Measurements from ENCODE around the gene HSPA1L. TPM values are rescaled to one million over a fixed set of nuclear protein-coding genes. Genes with fewer than 3 reads are reported as not detected.

Gene HSPA1L
- total and polyA plus RNA-seq, 2 donors (not counting 1 experiment from before 2014, with no cell fraction given) = 0.74 to 3.1 TPM

DNA sequence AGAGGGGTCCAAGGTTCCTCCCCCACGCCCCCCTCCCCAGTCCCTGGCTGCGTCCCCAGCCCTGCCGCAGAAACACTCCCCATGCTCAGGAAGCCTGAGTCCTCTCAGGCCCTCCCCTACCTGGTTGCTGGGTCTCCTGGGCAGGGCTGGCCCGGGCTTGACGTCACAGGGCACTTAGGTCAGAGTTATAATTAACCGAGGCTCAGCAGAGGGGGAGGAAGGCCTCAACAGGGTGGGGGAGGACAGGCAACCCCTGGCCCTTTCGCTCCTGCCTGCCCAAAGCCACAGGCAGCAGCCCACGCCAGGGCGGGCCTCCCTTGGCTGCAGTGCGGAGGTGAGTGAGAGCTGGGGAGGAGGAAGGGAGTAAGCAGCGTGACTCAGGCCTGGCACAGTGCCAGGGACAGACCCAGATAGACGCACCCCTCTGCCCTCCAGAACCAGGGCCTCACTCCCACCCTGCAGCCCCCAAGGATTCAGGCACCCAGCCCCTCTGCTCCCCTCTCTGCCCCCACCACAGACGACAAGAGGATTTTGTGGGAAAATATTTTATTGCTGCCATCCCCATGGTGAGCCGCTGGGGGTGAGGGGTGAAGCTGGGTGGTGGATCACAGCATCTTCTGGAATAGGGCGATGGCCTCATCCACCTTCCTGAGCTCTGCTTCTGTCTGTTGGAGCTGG lies 38.0 kb downstream of the HSPA1L start, which contains the start of gene VWA7:
VWA7 (minus strand) TSS at position 340 of the 678 bp plus-strand sequence. CDS start 549 bp downstream, outside the sequence.
- TF ChIP-seq, protein P1, sequence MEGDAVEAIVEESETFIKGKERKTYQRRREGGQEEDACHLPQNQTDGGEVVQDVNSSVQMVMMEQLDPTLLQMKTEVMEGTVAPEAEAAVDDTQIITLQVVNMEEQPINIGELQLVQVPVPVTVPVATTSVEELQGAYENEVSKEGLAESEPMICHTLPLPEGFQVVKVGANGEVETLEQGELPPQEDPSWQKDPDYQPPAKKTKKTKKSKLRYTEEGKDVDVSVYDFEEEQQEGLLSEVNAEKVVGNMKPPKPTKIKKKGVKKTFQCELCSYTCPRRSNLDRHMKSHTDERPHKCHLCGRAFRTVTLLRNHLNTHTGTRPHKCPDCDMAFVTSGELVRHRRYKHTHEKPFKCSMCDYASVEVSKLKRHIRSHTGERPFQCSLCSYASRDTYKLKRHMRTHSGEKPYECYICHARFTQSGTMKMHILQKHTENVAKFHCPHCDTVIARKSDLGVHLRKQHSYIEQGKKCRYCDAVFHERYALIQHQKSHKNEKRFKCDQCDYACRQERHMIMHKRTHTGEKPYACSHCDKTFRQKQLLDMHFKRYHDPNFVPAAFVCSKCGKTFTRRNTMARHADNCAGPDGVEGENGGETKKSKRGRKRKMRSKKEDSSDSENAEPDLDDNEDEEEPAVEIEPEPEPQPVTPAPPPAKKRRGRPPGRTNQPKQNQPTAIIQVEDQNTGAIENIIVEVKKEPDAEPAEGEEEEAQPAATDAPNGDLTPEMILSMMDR (conservative IDR thresholded peaks at IDR 0.05 in 1 of 2, IDR thresholded peaks at IDR 0.05 in 1 of 2; ENCODE audit: low read depth in 1 of 2, low read length in 2 of 2) = no peak
- no peak for TF ChIP-seq EZH2 (IDR thresholded peaks at IDR 0.05; ENCODE audit: low read length, missing control alignments)

DNA sequence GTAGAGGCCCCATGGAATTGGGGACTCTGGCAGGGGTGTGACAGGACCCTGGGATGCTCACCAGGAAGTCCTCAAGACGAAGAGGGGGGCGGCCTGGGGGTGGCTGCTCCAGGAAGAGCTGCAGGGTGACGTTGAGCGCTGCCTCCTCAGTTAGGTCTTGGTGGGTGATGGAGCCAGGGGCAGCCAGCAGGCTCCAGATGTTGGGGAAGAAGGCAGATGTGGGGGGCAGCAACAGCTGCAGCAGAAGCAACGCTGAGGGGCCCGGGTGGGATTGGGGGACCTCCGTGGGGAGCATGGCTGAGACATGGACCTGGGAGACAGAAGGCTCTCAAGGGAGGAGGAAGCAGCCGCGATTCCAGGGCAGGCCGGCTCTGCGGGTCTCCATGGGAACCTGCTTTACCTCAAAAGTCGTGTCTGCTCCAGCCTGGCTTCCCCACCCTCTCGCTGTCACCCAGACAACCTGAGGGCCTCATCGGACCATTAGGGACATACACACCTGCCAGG lies 38.5 kb downstream of the HSPA1L start:
- no peaks in the 10 kb centered on the region for H3K79me2 ChIP-seq (ENCODE audit: control insufficient read depth, insufficient read depth, low read length)
- H3K4me1 ChIP-seq (ENCODE audit: control insufficient read depth, extremely low read depth, insufficient read depth, low read length) = peaks cover 7% of the 10 kb centered on the region
- H3K9ac ChIP-seq (ENCODE audit: insufficient read depth, low read length) = no peak overlapping the region
- peaks cover 8% of the 10 kb centered on the region for H3K36me3 ChIP-seq (ENCODE audit: control insufficient read depth, insufficient read depth, low read length)
- no peak for DNase-seq (ENCODE audit: low read depth in 2 of 2)
- no peak for TF ChIP-seq EZH2 (IDR thresholded peaks at IDR 0.05; ENCODE audit: low read length, missing control alignments)
- TF ChIP-seq, protein P1 (conservative IDR thresholded peaks at IDR 0.05 in 1 of 2, IDR thresholded peaks at IDR 0.05 in 1 of 2; ENCODE audit: low read depth in 1 of 2, low read length in 2 of 2) = no peak
- peak overlapping the region; percentile 43 for H3K27ac ChIP-seq (ENCODE audit: insufficient read depth, low read length)
- no peak overlapping the region for H2AFZ ChIP-seq (ENCODE audit: low read length)
- H3K4me3 ChIP-seq (replicated peaks in 1 of 4; ENCODE audit: control extremely low read depth in 1 of 4, insufficient read depth in 1 of 4, low read depth in 3 of 4, low read length in 4 of 4) = no peak overlapping the region
- no peaks in the 10 kb centered on the region for H3K9me3 ChIP-seq (ENCODE audit: control insufficient read depth, insufficient read depth, low read depth, low read length)
- H4K20me1 ChIP-seq (ENCODE audit: control insufficient read depth, extremely low read depth, insufficient read depth, low read length) = no peaks in the 10 kb centered on the region
- no peaks in the 10 kb centered on the region for H3K27me3 ChIP-seq (ENCODE audit: control insufficient read depth, insufficient read depth, low read length)
- no peak overlapping the region for H3K4me2 ChIP-seq (ENCODE audit: extremely low read depth, insufficient read depth, low read length)

More for the DNA sequence above, 38.0 kb downstream of the HSPA1L start, which contains the start of gene VWA7:
- Histone ChIP-seq H3K27ac (ENCODE audit: insufficient read depth, low read length) (peak within 1 kb of the TSS; percentile 43), H3K4me1 (ENCODE audit: control insufficient read depth, extremely low read depth, insufficient read depth, low read length) (peaks cover 7% of the 10 kb centered on the region), H3K4me3 (replicated peaks in 1 of 4; ENCODE audit: control extremely low read depth in 1 of 4, insufficient read depth in 1 of 4, low read depth in 3 of 4, low read length in 4 of 4) (no peak within 1 kb of the TSS), H3K9me3 (ENCODE audit: control insufficient read depth, insufficient read depth, low read depth, low read length) (no peaks in the 10 kb centered on the region), H3K4me2 (ENCODE audit: extremely low read depth, insufficient read depth, low read length) (peak within 1 kb of the TSS; percentile 44), H2AFZ (ENCODE audit: low read length) (no peak within 1 kb of the TSS), H3K79me2 (ENCODE audit: control insufficient read depth, insufficient read depth, low read length) (no peaks in the 10 kb centered on the region), H3K9ac (ENCODE audit: insufficient read depth, low read length) (peak within 1 kb of the TSS; percentile 16), H3K36me3 (ENCODE audit: control insufficient read depth, insufficient read depth, low read length) (peaks cover 11% of the 10 kb centered on the region), H4K20me1 (ENCODE audit: control insufficient read depth, extremely low read depth, insufficient read depth, low read length) (no peaks in the 10 kb centered on the region), H3K27me3 (ENCODE audit: control insufficient read depth, insufficient read depth, low read length) (no peaks in the 10 kb centered on the region)
- peak; percentile 72 to 79 for DNase-seq (ENCODE audit: low read depth in 2 of 2)

DNA sequence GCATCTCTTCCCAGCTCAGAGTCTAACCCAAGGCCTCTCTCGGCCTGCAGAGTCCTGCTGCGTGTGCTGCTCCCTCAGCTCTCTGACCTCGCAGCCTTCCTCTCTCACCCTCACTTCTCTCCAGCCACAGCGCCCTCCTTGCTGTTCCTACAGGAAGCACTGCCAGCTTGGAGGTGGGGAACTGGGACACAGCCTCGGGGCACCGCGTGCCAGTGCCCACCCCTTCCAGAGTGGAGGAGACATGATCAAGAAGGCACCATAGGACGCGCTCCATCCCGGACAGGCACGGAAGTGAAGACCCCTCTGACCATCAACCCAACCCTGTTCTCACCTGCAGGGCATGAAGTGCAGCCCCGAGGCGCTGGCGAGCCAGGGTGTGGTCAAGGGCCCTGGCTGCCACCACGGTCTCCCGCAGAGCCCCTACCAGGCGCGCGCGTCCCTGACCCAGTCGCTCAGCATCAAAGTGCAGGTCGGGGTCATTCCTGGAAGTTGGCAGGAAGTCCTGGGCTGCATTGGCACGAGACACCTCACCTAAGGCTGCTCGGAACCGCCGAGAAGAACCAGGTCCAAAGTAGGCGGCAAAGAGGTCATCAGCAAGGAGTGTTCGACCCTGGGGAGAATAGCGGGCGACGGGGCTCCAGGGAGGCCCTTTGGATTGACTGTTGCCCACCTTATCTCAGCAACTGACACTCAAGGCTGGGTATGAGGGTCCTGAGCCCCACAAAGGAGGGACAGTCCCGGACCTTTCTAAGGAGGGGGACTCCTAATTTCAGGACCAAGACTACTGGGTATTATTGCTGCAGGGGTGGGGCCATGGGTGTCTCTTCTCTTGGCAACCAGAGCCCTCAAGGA lies 39.2 kb downstream of the HSPA1L start:
- Histone ChIP-seq H3K4me3 (replicated peaks in 1 of 4; ENCODE audit: control extremely low read depth in 1 of 4, insufficient read depth in 1 of 4, low read depth in 3 of 4, low read length in 4 of 4) (no peak overlapping the region), H2AFZ (ENCODE audit: low read length) (no peak overlapping the region), H3K9ac (ENCODE audit: insufficient read depth, low read length) (no peak overlapping the region), H3K27ac (ENCODE audit: insufficient read depth, low read length) (no peak overlapping the region), H3K4me2 (ENCODE audit: extremely low read depth, insufficient read depth, low read length) (no peak overlapping the region), H4K20me1 (ENCODE audit: control insufficient read depth, extremely low read depth, insufficient read depth, low read length) (no peaks in the 10 kb centered on the region), H3K9me3 (ENCODE audit: control insufficient read depth, insufficient read depth, low read depth, low read length) (no peaks in the 10 kb centered on the region), H3K79me2 (ENCODE audit: control insufficient read depth, insufficient read depth, low read length) (no peaks in the 10 kb centered on the region), H3K4me1 (ENCODE audit: control insufficient read depth, extremely low read depth, insufficient read depth, low read length) (peaks cover 7% of the 10 kb centered on the region), H3K36me3 (ENCODE audit: control insufficient read depth, insufficient read depth, low read length) (peaks cover 8% of the 10 kb centered on the region), H3K27me3 (ENCODE audit: control insufficient read depth, insufficient read depth, low read length) (no peaks in the 10 kb centered on the region)
- no peak for DNase-seq (ENCODE audit: low read depth in 2 of 2)
- TF ChIP-seq, protein P1 (conservative IDR thresholded peaks at IDR 0.05 in 1 of 2, IDR thresholded peaks at IDR 0.05 in 1 of 2; ENCODE audit: low read depth in 1 of 2, low read length in 2 of 2) = no peak
- TF ChIP-seq EZH2 (IDR thresholded peaks at IDR 0.05; ENCODE audit: low read length, missing control alignments) = no peak
